Cerebellar nuclear complex (tissue), 1 donor: ENCODE results near the gene SLC12A4.

Experiments
- DNase-seq, 2 experiments: peaks; one replicate each; lab custom pipeline; 2025; lab: John Stamatoyannopoulos, UW

The SLC12A4 gene

DNA sequence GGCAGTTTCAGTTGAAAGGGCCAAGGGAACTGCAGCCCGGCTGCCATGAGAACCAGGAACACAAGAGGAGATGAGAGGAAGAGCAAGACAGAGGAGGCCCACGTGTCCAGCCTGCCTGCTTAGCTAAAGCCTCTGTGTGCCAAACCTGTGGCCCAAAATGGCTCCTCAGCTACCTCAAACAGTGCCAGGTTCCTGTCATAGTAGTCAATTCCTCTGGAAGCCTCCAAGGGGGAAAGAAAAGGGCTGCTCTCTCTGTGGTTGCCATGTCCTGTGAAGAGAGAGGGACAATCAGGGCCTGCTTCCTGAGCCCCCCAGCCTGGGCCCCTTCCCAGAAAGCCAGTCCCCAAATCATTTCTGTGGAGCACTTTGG lies 5.2 kb downstream of the SLC12A4 start:
- DNase-seq = no peak

DNA sequence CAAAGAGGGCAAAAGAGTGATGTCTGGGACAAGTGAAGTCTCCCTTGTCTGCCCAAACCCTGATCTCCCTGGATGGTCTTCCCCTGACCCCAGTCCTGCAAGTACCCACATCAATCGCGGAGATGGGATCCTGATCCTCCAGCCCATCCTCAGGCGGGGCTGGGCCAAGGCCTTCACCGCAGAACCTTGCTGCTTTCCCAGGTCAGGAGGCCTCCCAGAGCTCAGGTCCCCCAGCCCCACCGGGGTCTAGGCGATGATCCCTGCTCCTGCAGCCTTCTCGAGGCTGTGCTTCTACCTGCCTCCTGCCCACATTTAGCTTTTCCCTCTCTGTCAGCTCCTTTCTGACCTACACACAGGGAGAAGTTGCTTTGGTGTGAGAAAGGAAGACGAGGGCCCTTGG lies 6.3 kb downstream of the SLC12A4 start:
- no peak for DNase-seq

DNA sequence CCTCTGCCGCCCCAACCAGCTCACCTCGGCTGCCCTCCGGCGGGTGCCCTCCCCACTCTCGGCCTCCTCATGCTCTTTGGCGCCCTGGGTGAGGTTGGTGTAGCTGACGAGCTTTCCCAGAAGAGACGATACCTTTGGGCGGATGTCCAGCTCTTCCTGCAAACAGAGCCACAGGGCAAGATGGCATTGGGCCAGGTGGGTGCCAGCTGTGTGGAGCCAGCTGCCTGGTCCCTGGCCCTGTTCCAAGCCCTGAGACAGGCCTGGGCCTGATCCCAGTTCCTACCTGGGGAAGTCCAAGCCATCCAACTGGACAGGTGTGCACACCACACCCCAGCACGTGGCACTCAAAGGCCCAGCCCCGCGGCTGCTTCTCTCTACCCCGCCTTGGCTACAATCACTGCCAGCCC lies 6.9 kb downstream of the SLC12A4 start:
- DNase-seq = no peak

DNA sequence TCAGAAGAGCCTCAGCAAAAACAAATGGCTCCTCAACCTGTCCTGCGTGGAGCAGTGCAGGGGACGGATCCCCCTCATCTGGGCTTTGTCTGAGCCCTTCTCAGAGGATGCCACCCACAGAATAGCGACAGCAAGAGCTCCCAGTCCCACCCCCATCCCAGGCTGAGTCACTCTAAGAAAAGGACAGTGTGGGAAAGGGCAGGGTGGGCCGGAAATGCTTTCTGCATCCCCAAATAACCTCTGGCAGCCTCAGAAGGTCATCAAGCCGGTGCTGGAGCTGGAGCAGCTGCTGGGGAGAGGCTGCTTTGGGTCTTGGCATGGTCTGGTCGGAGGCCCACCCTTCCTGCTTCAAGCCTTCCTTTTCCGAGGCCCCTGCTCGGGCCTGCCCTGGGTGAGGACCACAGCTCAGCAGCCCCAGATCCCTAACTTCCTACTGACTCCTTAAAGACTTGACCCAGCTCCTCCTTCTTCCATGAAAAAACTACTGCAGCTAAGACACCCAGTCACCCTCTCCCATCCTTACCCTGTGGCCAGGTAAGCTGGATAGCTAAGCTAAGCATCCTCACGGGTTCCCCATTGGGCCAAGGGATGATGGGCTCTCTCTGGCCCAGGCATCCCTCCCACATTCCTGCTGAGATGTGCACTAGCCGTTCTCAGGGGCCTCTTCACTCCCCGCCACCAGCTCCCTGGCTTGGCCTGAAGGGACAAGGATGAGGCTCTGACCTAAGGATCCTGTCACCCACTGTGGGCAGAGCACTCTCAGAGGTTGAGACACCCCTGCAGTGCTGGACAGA lies 8.7 kb downstream of the SLC12A4 start:
- no peak for DNase-seq

DNA sequence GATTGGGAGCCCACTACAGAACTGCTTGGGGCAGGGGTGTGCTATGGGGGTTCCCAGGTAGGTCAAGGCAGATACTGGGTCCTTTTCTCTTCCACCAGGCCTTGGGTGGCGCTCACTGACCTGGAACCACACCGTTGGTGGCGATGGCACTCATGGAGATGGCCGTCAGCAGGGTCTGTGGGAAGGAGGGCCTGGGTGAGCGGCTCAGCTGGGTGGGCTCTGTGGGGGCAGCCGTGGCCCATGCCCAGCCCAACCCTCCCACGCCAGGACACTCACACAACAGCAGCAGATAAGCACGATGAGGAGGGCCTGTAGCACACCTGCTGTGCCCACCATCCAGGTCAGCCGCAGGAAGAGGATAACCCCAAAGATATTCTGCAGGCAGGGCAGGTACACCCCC lies 10.8 kb downstream of the SLC12A4 start:
- no peak for DNase-seq

DNA sequence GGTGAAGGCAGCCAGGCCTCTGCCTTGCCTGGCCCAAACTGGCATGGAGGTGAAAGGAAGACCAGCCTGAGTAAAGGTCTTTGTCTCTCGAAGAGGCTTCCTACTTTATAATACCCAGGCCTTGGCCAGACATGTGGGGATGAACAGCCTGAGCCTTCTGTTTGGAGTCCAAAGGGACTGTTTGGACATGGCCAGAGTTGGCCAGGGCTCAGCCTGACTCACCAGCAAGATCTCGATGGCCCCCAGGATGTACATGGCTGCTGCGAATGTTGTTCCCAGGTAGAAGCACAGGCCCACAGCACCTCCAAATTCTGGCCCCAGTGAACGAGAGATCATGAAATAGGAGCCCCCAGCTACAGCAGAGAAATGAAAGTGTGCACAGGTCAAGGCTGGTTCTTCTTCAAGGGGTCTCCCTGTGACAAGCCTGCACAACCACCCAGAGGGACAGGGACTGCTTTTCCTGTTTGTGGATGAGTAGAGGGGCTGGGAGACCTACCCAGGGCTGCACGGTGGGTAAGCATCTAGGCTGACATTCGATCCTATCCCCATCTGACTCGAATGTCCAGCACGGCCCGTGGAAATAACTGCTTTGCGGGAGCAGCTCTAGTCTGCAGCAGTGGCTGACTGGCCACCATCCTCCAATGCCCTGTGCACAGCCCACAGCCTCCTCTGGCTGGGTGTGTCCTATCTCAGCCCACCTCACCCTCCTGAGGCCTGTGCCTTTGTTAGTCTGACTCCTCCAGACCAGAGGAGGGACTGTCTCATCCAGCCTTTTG lies 13.8 kb downstream of the SLC12A4 start:
- DNase-seq = no peak

DNA sequence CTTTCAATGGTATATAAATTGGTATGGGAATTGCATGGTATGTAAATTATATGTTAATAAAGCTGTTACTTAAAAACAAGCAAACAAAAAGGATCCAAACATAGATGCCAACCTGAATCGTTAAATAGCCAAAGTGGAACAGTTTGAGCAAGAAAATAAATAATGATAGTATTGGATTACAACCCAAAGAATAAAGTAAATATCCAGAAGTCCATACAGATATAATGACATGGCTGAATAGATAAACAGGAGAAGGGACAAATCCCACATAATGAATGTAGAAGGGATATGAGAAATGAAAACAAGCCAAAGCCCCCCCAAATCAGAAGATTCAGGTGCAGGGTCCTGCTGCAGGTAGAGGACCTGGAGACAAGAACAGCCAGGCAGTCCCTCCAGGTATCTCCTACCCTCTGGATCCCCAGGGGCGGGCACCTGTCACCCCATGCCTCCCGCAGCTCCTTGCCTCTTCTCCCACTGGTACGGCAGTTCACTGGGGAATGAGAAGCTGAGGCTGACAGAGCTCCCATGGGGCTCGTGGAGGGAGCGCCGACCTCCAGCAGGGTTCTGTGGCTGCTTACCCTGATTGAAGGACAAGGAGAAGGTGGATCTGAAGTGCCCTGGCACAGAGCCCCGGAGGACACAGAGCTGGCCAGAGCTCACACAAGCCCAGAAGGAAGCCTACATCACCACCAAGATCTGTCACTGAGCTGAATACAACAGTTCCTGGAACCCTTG lies 14.6 kb downstream of the SLC12A4 start:
- DNase-seq = no peak

DNA sequence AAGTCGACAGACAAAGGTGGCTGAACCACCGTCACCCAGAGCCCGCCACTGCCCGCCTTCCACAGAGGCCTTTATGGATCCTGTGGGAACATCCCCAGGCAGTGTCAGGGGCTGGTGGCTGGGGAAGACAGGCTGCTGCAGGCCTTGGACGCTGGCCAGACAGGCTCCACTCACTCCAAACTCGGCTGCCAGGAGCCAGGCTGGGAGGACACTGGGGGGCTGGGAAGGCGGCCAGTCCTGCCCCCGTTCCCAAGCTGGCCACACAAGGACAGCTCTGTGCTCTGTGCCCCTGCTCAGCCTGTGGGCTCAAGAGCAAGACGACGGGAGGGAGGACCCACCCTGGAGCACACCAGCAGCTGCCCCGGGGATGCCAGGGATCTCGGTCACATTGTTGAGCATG lies 17.0 kb downstream of the SLC12A4 start:
- peak in 1 of 2 experiments; percentile 32 for DNase-seq

DNA sequence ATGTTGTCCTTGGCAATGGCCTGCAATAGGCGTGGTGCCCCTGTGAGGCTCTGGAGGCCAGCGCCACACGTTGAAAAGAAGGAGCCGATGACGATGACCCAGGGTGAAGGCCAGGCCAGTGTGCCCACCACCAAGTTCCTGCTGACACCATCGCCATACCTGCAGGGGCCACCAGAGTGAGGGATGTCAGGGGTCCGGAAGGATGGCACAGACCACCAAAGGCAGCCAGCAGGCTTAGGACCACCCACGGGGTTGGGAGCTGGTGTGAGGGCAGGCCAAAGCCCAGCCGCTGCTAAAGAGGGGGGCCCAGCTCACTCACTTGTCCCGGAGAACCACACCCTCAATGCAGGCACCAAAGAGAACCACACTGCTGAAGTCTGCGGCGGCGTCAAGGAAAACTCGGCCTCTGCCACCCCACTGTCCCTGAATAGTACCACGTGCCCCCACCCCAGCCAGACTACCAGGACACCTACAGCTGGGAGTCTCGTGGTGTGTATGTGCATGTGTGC lies 18.0 kb downstream of the SLC12A4 start:
- no peak for DNase-seq

DNA sequence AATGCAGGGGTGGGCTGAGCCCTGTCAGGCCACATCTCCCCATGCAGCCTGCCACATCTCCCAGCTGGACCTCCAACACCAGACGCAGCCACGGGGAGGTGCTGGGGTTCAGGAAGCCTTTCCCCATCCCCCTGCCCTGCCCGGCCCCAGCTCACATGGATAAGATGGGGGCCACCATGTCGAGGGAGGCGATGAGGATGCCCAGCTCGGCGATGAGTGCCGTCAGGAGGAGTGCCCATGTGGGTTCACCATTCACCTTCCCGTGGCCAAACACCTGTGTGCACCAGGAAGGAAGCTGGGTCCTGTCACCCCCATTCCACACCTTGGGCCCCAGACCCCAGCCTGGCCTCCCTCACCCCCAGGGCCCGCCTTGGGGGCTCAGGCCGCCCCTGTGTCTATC lies 18.8 kb downstream of the SLC12A4 start:
- no peak for DNase-seq

DNA sequence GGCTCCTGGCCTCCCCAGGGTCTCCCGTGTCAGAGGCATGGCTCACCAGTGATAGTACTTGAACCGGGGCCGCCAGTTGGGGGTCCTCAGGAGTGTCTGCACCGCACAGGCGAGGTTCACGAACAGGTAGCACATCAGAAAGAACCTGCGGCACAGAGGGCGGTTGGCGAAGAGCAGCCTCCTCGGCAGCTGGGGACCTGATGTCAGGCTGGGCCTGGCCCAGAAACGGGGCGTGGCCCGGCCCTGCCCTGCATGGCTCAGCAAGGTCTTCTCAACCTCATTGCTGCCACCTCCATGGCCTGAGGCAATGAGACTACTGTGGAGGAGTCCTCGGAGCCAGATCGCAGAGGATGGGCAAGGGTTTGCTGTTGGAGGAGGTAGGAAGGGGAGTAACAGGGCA lies 20.4 kb downstream of the SLC12A4 start:
- DNase-seq = no peak

DNA sequence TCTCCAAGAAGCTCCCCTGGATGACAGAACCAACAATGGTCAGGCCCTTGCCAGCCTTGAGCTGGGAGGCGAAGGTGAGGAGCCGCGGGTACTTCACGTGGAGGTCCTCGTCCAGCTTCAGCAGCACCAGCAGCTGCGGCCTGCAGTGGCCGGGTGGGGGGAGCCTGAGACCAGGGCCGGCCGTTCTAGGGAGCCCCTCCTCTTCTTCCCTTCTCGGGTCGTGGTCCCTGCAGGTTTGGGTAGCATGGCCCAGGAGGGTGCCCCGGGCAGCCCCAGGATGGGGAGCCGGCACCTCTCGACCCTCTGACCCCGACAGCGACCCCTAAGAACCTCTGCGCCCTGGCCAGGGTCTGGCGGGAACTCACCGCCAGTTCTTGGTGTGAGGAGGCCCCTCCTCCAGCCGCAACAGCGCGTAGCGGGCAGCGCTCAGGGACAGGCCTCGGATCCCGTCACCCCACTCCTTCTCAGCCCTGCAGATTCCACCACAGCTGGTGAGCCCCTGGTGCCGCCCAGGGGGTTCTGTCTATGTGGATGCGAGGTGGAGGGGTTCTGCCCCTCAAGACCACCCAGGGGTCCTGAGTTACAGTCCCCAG lies 21.4 kb downstream of the SLC12A4 start:
- DNase-seq = no peak

DNA sequence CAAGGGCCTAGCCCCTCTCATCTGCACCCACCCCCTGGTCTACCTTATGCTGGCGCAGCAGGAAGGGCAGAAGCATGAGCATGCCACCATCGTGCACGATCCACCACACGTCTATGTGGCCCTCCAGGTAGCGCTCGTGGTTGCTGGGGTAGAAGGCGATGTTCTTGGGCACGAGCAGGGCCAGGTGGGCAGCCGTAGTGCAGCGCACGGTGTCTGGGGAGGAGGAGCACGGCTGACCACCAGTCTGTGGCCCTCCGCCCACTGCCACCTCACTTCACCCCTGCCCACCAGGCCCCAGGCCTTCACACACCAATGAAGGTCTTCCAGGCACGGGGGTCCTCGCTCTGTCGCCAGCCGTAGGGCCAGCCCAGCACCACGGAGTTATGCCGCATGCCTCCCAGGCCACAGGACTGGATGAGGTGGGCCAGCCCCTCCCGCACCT lies 22.3 kb downstream of the SLC12A4 start:
- DNase-seq = no peak

DNA sequence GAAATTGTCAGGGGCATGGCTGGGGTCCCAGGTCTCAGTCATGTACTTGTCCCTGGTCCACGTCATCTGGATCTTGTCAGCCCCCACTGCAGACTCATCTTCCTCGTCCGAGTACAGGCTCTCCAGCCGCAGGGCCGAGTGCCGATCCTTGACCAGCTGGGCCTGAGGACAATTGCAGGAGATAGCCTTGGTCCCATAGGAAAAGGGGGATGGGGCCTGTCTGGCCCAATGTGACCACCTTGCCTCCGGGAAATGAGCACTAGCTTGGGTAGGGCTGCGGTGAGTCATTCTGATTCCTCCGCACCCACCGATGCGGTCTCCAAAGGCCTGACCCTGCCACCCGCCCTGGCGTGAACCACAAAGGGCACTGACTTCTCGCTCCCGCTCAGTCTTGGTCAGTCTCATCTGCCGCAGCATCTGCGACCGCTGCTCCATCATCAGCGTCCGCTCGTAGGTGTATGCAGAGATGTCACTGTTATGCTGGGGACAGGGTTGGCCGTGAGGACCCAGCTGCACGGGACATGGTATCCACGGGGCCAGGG lies 23.0 kb downstream of the SLC12A4 start:
- DNase-seq = no peak

DNA sequence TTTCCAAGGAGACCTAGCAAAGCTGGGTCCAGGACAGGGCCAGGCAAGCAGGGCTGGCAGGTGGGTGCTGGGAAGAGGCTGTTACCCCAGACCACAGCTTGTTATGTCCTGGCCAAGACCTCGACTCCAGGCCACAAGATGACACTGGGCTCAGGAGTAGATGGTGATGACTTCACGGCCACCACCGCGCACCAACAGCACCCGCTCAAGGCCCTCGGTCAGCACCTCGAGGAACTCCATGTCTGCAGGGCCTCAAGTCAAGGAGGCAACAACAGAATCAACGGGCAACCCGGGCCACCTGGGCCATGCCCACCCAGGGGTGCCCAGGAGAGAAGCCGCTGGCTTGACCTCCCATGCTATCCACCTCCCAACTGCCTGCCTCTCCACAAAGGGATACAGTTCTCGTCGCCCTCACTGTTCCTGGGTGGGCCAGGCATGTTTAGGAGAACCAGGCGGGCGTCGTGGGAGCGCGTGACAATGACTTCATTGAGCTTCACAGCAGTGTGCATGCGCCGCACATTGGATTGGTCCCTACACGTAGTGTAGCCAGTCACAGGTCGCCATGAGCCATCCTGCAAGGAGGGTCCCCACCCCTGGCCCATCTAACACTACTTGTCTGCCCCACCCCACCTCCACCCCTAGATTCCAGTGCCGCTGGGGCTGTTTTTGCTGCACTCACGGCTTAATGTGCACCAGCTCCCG lies 23.6 kb downstream of the SLC12A4 start:
- no peak for DNase-seq

DNA sequence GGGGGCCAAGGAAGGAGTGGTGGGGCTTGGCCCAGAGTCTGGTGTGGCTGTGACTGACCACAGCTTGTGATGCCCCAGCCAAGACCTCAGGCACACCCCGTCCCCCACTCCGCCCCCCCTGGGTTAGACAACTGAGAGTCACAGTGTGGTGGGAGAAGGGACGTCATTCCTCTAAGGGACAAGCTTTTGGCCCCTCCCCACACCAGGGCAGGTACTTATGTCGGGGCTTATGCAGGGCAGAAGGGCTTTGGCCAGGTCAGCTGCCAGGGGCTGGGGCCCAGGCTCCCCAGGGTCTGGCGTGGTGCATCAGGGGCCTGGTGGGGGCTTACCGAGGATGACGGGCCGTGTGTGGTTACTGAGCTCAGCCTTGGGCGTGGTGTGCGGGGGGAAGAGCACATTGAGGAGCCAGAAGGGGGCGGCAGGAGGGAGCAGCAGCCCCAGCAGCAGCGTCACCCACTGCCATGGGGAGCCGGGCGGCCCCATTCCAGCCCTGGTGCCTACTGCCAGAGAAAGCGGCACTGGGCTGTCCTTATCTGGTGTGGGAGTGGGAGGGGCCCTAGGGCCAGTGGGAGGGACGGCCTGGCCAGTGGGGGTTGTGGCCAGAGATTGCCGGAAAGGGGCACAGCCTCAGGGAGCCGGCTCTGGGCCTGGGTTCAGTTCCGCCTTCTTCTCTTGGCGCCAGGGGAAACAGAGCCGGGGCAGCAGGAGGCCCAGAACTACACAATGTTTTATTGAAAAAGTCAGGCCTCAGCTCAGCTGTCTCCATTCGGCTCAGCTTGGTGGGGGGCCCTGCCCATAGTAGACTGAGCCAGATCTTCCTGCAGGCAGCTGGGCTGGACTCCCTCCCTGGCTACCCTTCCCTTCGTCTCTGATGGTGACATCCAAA lies 24.6 kb downstream of the SLC12A4 start, which contains the start of gene LCAT:
Gene LCAT (minus strand): TSS at position 502 of the 886 bp plus-strand sequence. CDS start 19 bp downstream, at position 483.
- no peak for DNase-seq

DNA sequence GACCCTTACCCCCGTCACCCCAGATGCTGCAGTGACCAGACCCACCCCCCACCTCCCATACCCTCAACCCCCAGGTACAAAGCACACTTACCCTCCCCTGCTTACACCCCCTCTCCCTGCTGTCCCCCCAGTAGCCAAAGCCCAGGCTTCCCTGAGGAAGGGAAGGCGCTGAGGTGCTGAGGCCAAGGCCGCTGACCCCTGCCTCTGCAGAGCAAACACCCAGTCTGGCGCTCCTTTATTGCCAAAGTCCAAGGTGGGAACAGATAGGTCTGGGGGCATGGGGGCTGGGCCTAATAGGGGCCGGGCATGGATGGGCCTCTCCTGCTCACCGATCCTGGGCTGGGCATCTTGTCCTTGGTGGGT lies 25.2 kb downstream of the SLC12A4 start:
- no peak for DNase-seq

DNA sequence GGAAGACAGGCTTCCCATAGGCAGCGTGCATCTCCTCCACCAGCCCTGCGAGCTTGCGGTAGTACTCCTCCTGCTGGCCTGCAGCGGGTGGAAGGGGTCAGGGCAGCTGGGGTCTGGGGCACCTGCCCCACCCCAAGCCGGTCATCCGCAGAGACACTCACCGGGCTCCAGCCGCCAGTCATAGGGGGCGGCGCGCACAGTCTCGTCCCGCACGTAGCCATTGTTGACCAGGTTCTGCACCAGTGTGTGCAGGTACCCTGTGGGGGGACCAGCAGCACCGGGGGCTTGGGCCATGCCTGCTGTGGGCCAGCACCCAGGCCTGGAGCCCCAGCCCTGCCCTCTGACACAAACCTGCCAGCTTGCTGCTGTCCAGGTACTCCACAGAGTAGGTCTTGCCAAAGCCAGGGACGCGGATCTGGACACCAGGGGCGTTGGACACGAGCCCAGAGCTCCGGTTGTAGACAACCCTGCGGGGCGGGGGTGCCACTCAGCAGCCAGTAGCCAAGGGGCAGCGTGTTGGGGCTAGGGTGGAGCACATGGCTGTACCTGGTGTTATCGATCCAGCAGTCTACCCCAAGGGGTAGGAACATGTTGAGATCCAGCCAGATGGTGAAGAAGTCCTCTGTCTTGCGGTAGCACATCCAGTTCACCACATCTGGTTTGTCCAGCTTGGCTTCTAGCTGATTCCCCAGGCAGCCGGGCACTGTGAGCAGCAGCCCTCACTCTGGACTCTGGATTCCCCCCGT lies 25.8 kb downstream of the SLC12A4 start:
- DNase-seq = no peak

DNA sequence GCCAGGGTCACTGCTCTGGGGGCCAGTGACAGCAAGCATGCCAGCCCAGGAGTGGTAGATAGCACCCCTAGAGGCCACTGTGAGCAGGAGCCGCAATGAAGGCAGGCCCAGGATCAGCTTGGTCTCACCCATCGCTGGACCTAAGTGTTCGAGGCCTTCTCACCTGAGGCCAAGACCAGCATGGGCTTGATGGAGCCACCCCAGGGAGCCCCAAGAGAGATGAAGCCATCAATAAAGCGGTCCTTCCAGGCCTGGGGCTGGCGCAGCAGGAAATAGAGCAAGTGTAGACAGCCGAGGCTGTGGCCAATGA lies 26.3 kb downstream of the SLC12A4 start:
- no peak for DNase-seq
